Measurements from ENCODE around the gene ARL5B. TPM values are rescaled to one million over a fixed set of nuclear protein-coding genes. Genes with fewer than 3 reads are reported as not detected.

ARL5B gene
- total and polyA plus RNA-seq, 9 of the 15 experiments (the other 6 are each of a cell fraction or from before 2014, with no cell fraction given) = 4.1 to 22.2 (median 15.1) TPM

GRCh38 chr10:18690541-18690940 lies 31.3 kb downstream of the ARL5B start:
- Histone ChIP-seq H4K20me1 (replicated peaks; ENCODE audit: control insufficient read depth, insufficient read depth, low read length) (no peaks in the 10 kb centered on the region), H3K4me2 (ENCODE audit: insufficient read depth, low read length) (no peak overlapping the region), H3K79me2 (ENCODE audit: control insufficient read depth, insufficient read depth, low read length) (no peaks in the 10 kb centered on the region), H3K27ac (ENCODE audit: extremely low read depth, low read depth, low read length) (no peak overlapping the region), H3K36me3 (ENCODE audit: control insufficient read depth, insufficient read depth, low read length) (no peaks in the 10 kb centered on the region), H3K9ac (ENCODE audit: insufficient read depth in 1 of 2, low read depth in 2 of 2, low read length in 2 of 2) (no peak overlapping the region), H3K4me3 (no peak overlapping the region), H3K4me1 (replicated peaks in 1 of 2; ENCODE audit: control insufficient read depth in 2 of 2, insufficient read depth in 2 of 2, low read length in 2 of 2) (no peaks in the 10 kb centered on the region; a peak in 1 of 5 replicates), H3K9me3 (replicated peaks; ENCODE audit: control insufficient read depth, insufficient read depth, low read depth, low read length) (no peaks in the 10 kb centered on the region), H3K27me3 (ENCODE audit: control insufficient read depth in 2 of 2, insufficient read depth in 2 of 2, low read length in 2 of 2) (peaks cover 0 to 5% of the 10 kb centered on the region in 2 experiments; a peak in 3 of 5 replicates), H2AFZ (ENCODE audit: low read depth, low read length) (no peak overlapping the region), H3K9me1 (ENCODE audit: control insufficient read depth, insufficient read depth, low read length) (no peaks in the 10 kb centered on the region)
- in situ Hi-C loops (cut with MboI) = no loop called here
- ATAC-seq = no peak
- intact Hi-C loops (cut with micrococcal nuclease) = no loop called here
- FAIRE-seq = no peak
- POLR2A ChIA-PET = no interaction called here
- BruUV-seq (replicated peaks) = no TSS peak
- CTCF ChIA-PET (ENCODE audit: low intra/inter-chr PET ratio) = interaction anchor here (0.6 kb wide), 1 partner anchor 1591 kb away, joined by 3 read pairs; no protein-coding TSS in a partner anchor
- no peak for DNase-seq (ENCODE audit: extremely low read depth in 1 of 4, low spot score in 3 of 4)
- WGBS (ENCODE audit: insufficient coverage, low coverage, missing lambda C conversion rate) = 5% methylated on average over 6 of the region's 6 CpGs
- TF ChIP-seq MCM2 (IDR thresholded peaks at IDR 0.05; ENCODE audit: low read depth) (no peak), GATAD2A (IDR thresholded peaks at IDR 0.05) (no peak), CLOCK (CRISPR knock-in tag; IDR thresholded peaks at IDR 0.05; ENCODE audit: borderline replicate concordance) (no peak), IRF2 (CRISPR knock-in tag; IDR thresholded peaks at IDR 0.05) (no peak), ASH1L (IDR thresholded peaks at IDR 0.05; ENCODE audit: borderline replicate concordance, low read depth, partially characterized antibody) (no peak), USF2 (CRISPR knock-in tag; IDR thresholded peaks at IDR 0.05) (peak; percentile 43), ETS1 (conservative IDR thresholded peaks at IDR 0.05; ENCODE audit: control insufficient read depth, low read depth, low read length) (no peak), HNRNPK (IDR thresholded peaks at IDR 0.05; ENCODE audit: low read depth, low read length, poor library complexity, severe bottlenecking) (no peak), HMG20B (CRISPR knock-in tag; IDR thresholded peaks at IDR 0.05) (no peak), E4F1 (CRISPR knock-in tag; IDR thresholded peaks at IDR 0.05; ENCODE audit: borderline replicate concordance) (no peak), TEAD4 (IDR thresholded peaks at IDR 0.05; ENCODE audit: low read length) (no peak), TEAD4 (CRISPR knock-in tag; IDR thresholded peaks at IDR 0.05; ENCODE audit: borderline replicate concordance) (no peak)
